ENCODE measurements around the gene ANKRD13C.
A peak's percentile ranks its signal among the peaks of the same experiment; 100 is the strongest.
"Not testable (repeated sequence)": the region's sequence is repeated elsewhere in the genome, so short reads cannot be mapped to it uniquely, and the experiment has no call there.

Gene ANKRD13C

DNA sequence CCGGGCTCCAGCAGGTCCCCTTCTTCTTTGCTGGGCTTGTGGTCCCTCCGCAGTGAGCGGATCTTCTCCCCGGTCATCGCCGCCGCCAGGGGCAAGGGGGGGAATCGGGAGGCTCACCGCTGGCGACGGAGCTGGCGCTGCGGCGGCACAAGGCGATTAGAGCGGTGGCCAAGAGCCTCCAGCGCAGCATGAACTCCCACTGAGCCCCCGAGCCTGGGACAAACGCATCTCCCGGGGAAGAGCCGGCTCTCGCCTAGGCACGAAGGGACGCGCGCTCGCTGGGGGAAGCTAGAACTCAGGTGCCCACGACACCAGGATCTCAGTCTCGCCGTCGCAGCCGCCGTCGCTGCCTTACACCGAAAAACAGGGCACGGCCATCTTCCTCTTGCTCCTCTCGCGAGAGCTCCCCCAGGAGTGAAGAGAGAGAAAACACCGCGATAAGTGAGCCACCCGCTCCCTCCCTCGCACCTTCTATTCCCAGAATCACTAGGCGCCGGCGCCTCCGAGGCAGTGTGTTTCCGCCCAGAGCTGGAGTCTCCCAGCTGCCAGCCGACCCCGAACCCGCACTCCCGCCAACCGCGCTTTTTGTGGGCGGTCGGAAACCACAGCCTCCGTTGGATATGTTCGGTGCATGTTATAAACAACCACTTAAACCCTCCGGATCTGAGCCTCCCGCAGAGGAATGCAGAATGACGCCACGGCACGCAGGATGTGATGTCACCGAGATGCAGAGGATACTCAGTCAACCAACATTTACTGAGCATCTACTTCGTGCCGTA lies at the start of gene ANKRD13C:
TSS of gene ANKRD13C (minus strand) at position 391 of the 779 bp plus-strand sequence. CDS start at position 77, 314 bp downstream.
- DNase-seq (ENCODE audit: low spot score): peak; percentile 91

DNA sequence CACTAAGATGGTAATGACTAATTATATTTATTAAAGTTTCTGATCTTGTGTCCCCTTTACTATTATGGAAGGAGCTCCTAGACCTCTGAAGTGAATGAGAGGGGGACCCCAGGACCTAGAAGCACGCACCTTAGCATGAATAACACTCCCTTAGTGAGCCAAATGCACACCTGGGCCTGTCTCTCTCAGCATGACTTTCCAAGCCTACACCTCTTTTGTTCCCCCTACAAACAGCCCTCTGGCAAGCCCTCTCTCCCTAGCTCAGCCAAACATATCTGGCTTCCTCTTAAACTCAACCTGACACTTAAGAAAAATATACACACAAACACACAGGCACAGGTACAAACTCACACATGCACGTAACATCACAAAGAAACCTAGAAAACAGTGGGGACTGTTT lies 49.2 kb upstream of the ANKRD13C start:
- no peak for DNase-seq (ENCODE audit: low spot score)

DNA sequence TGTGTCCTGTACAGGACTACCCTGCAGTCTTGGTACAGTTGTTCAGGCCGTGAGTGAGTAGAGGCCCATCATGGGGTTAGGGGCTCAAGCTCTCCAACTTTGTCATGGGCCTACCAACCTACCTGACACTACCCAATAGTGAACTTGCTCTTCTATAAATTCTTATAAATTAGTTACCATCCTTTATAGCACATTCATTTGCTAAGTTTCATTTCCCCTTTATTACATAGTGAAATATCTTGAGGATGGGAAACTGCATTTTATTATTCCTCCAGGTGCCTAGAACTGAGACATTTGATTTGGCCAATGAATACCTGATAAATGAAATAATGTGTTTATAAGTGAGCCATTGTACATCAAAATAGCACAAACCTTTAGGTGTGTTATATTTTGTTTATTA lies 47.5 kb upstream of the ANKRD13C start:
- no peak for DNase-seq (ENCODE audit: low spot score)

DNA sequence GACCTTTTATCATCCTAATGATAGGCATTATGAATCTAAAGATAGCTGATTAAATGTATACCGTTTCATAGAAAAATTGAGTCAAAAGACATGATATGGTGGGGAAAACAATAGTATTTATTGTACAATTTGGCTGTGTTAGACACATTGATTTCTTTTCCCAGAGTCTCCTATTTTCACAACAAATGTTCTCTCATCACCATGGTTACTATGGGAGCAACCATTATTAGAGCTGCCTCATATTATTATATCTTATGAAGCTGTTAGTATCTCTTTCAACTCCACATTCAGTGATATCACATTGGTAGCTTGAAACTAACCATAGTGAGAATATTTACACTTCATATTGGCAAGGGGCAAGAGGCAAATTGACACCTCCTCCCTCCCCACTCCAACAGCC lies 45.8 kb upstream of the ANKRD13C start:
- no peak for DNase-seq (ENCODE audit: low spot score)

GRCh38 chr1:70397013-70397412 lies 42.5 kb upstream of the ANKRD13C start:
- DNase-seq (ENCODE audit: low spot score): no peak

DNA sequence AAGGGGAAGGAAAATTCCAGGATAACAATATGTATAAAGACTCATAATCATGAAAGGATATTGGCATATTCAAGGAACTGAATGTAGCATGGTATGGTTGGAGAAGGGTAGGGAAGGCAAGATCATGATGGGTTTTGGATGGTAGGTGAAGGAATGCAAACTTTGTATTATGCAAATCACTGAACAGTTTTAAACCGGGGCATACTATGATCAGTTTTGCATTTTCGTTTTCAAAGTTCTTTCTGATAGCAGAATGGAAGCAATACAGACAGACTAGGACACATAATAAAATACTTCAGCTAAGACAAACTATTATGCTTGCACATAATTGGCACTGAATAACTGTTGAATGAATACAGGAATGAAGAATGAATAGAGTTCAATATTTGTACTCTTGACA lies 42.1 kb upstream of the ANKRD13C start:
- DNase-seq (ENCODE audit: low spot score): no peak

- DNase-seq (ENCODE audit: low spot score): no peak
Observed at GRCh38 chr1:70392626-70393025, 38.1 kb upstream of the ANKRD13C start.

- DNase-seq (ENCODE audit: low spot score): no peak
Observed at GRCh38 chr1:70387507-70387906, 33.0 kb upstream of the ANKRD13C start.

- DNase-seq (ENCODE audit: low spot score): no peak
Observed at GRCh38 chr1:70386121-70386520, 31.6 kb upstream of the ANKRD13C start.

- no peak for DNase-seq (ENCODE audit: low spot score)
Observed at GRCh38 chr1:70385477-70385876, 31.0 kb upstream of the ANKRD13C start.

DNA sequence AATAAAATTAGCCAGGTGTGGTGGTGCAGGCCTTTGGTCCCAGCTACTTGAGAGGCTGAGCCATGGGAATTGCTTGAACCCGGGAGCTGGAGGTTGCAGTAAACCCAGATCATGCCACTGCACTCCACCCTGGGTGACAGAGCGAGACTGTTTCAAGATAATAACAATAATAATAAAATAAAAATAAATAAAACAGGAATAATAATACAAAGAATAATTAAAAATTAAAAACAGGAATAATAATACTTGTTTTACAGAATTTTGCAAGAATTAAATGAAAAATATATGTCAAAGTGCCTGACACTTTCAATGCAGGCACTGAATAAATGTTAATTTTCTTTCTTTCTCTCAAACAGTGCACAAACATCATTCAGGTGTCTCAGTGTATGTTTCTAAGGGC lies 30.0 kb upstream of the ANKRD13C start:
- no peak for DNase-seq (ENCODE audit: low spot score)

DNA sequence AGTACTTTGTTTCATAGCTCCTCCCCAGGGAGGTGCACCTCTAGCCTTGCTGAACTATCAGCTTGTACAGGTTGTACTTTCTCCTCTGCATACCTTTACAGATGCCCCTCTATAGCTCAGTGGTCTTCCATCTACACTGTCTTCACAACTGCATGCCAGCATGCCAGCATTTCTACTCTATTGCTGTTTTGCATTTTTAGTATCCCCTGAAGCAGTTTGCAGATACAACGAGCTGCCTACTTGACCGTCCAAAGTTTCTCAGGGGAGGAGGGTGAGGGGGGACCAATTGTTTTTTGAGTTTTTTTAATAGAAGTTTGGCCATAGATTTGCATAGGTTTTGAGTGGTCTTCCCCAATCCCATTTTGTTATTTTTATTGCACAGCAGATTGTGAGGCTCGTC lies 29.0 kb upstream of the ANKRD13C start:
- DNase-seq (ENCODE audit: low spot score): no peak

DNA sequence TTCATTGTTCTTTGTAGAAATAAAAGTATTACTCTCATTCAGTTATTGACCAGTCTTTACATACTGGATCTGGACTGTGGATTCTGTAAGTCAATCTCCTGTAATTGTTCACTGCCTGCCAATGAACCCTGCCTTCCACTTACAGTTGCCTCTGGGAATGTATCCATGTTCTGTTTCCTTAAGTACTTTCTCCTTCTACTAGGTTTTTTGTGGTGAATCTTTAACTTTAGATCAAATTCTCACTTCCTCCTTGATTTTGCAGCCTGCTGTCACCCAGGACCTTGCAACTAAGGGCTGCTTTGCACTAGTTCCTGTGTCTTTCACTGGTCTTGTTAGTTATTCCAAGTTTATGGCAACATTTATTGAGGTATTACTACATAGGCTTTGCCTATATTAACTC lies 28.2 kb upstream of the ANKRD13C start:
- DNase-seq (ENCODE audit: low spot score): no peak

DNA sequence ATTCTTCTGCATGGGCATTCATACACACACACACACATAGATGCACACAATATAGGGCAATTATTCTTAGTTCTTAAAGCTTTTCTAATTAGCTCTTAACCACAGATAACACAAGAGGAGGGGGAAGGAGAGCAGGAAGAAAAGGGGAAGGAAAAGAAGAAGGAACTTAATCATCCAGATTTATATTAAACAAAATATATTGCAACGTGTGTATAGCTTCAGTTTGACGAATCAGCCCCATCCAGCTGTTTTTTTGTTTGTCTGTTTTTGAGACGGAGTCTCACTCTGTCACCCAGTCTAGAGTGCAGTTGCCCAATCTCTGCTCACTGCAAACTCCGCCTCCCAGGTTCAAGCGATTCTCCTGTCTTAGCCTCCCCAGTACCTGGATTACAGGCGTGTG lies 21.7 kb upstream of the ANKRD13C start:
- no peak for DNase-seq (ENCODE audit: low spot score)

GRCh38 chr1:70373580-70373979 lies 19.1 kb upstream of the ANKRD13C start:
- not testable (repeated sequence) for DNase-seq (ENCODE audit: low spot score)

GRCh38 chr1:70372426-70372825 lies 17.9 kb upstream of the ANKRD13C start:
- DNase-seq (ENCODE audit: low spot score): no peak

DNA sequence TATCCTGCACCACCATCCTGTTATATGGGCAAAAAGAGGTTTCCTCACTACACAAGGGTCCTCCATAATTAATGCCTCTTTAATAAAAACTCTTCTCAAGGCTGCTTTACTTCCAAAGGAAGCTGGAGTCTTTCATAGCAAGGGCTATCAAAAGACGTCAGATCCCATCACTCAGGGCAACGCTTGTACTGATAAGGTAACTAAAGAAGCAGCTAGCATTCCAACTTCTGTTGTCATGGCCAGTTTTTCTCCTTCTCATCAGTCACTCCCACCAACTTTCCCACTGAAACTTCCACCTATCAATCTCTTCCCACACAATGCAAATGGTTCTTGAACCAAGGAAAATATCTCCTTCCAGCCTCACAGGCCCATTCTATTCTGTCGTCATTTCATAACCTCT lies 17.1 kb upstream of the ANKRD13C start:
- DNase-seq (ENCODE audit: low spot score): not testable (repeated sequence)

GRCh38 chr1:70367397-70367796 lies 12.9 kb upstream of the ANKRD13C start:
- DNase-seq (ENCODE audit: low spot score): not testable (repeated sequence)

GRCh38 chr1:70366997-70367396 lies 12.5 kb upstream of the ANKRD13C start:
- not testable (repeated sequence) for DNase-seq (ENCODE audit: low spot score)

DNA sequence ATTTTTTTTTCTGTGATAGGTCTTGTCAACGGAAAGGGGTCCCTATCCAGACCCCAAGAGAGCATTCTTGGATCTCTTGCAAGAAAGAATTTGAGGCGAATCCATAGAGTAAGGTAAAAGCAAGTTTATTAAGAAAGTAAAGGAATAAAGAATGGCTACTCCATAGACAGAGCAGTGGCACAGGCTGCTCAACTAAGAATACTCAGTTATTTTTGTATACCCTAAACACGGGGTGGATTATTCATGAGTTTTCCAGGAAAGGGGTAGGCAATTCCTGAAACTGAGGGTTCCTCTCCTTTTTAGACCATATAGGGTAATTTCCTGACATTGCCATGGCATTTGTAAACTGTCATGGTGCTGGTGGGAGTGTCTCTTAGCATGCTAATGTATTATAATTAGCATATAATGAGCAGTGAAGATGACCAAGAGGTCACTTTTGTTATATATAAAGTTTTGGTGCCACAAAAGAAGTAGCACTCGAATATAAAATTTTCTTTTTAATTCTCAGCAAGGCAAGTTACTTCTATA lies 12.0 kb upstream of the ANKRD13C start:
- not testable (repeated sequence) for DNase-seq (ENCODE audit: low spot score)

GRCh38 chr1:70364439-70364838 lies 9.9 kb upstream of the ANKRD13C start:
- no peak for DNase-seq (ENCODE audit: low spot score)

GRCh38 chr1:70361727-70362398 lies 7.3 kb upstream of the ANKRD13C start:
- no peak for DNase-seq (ENCODE audit: low spot score)

DNA sequence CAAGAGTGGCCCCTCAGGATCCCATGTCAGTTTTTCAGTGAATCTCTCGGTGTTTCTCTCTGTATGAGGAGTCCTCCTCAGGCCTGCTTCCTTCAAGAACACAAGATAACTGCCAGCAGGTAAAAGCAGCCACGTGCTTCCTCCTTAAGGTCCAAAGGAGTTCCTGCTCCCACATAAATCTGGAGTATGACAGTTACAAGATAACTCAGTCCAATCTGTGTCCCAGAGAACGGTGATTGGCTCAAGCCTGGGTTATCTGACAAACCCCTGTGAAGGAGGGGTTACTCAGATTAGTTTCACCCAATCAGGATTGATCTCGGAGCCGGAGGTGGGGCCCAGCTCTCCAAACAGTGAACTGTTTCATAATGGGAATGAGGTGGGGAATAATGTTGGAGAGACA lies 5.8 kb upstream of the ANKRD13C start:
- DNase-seq (ENCODE audit: low spot score): no peak
